Kidney epithelial cell (primary cell): ENCODE results near the gene CRHR1. TPM values are rescaled to one million over a fixed set of nuclear protein-coding genes. Genes with fewer than 3 reads are reported as not detected.
"Not testable (repeated sequence)": the region's sequence is repeated elsewhere in the genome, so short reads cannot be mapped to it uniquely, and the experiment has no call there.

Experiments used
- DNase-seq: peaks from one replicate; pipeline ENCODE4 v3.0.0-alpha.2; 2010; ENCODE audit warnings: low read depth
- H3K27me3 ChIP-seq: 2 replicates; pipeline ENCODE4 v1.6.0; 2011; ENCODE audit warnings: low read length; ENCODE audit not compliant: control insufficient read depth, insufficient read depth
- H3K36me3 ChIP-seq: 2 replicates; pipeline ENCODE4 v1.5.1; 2011; ENCODE audit warnings: low read length; ENCODE audit not compliant: control insufficient read depth, insufficient read depth
- H3K4me3 ChIP-seq: 2 replicates; pipeline ENCODE4 v1.5.1; 2011; ENCODE audit warnings: low read depth, mild to moderate bottlenecking, control low read depth, low read length
- total RNA-seq: library from RNA; depleted of rRNA; stranded (reverse); fragments of >200 nt; gene quantifications from 2 replicates; pipeline ENCODE4 v1.2.3, GENCODE V29; 2015
- TF ChIP-seq, protein P1 (sequence below): IDR thresholded peaks from 2 replicates; pipeline ENCODE4 v1.5.1; 2011; ENCODE audit warnings: mild to moderate bottlenecking, moderate library complexity, low read length, control low read depth, inconsistent platforms; ENCODE audit not compliant: insufficient read depth, poor library complexity, severe bottlenecking

CRHR1 gene
- total RNA-seq, 1 donor from 2014 or later: not detected

DNA sequence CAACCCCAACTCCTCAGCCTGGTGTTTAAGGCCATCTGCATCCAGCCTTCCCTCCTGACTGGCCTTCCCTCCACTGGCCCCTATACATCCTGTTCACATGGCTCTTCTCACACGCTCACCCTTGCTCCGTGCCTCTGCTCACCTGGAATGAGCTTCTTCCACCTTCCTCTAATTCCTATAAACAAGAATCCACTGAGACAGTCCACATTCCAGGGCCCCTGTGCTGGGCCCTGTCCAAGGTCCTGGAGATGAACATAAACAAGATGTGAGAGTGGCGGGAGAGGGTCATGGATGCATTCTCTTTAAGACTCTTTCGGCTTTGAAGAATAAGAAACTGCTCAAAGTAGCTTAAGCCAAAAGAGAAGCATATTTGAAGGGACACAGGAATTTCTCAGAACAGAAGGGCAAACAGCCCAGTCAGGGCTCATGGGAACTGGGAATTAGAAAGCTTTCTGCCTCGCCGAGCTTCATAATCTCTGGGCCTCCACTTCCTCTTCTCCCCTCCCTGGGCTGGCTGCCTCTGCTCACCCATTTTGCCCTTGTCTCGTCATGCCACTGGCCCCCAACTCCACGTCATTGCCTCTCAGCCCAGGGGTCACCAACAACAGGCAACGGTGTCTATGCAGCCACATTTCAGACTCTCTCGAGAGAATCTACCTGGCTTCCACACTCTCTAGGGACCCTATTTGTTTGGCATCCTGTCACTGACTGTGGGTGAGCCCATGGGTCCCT lies 74.0 kb downstream of the CRHR1 start:
- Histone ChIP-seq H3K27me3 (peaks cover 2% of the 10 kb centered on the region), H3K36me3 (no peaks in the 10 kb centered on the region), H3K4me3 (no peak overlapping the region)
- TF ChIP-seq, protein P1, sequence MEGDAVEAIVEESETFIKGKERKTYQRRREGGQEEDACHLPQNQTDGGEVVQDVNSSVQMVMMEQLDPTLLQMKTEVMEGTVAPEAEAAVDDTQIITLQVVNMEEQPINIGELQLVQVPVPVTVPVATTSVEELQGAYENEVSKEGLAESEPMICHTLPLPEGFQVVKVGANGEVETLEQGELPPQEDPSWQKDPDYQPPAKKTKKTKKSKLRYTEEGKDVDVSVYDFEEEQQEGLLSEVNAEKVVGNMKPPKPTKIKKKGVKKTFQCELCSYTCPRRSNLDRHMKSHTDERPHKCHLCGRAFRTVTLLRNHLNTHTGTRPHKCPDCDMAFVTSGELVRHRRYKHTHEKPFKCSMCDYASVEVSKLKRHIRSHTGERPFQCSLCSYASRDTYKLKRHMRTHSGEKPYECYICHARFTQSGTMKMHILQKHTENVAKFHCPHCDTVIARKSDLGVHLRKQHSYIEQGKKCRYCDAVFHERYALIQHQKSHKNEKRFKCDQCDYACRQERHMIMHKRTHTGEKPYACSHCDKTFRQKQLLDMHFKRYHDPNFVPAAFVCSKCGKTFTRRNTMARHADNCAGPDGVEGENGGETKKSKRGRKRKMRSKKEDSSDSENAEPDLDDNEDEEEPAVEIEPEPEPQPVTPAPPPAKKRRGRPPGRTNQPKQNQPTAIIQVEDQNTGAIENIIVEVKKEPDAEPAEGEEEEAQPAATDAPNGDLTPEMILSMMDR: no peak
- DNase-seq: peak; percentile 2

DNA sequence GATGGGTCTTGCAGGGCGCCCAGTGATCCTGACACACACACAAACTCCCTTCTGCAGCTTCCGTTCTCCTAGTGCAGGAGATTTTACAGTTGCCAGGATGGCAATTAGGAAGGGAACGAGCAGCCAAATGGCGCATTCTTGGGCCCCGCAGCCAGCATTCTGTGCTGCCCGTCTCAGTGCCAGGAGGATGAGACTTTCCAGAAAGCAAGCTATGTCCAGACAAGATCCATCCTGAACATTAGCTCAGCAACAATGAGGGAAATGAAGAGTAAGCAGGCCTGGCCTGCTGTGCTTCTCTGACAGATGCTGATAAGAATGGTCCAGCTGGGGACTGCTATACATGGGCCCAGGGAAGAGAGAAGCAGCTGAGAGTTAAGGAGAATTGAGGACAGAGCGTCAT lies 77.0 kb downstream of the CRHR1 start:
- TF ChIP-seq, protein P1: no peak
- no peak overlapping the region for H3K4me3 ChIP-seq
- DNase-seq: no peak
- H3K36me3 ChIP-seq: no peaks in the 10 kb centered on the region
- peaks cover 5% of the 10 kb centered on the region for H3K27me3 ChIP-seq

DNA sequence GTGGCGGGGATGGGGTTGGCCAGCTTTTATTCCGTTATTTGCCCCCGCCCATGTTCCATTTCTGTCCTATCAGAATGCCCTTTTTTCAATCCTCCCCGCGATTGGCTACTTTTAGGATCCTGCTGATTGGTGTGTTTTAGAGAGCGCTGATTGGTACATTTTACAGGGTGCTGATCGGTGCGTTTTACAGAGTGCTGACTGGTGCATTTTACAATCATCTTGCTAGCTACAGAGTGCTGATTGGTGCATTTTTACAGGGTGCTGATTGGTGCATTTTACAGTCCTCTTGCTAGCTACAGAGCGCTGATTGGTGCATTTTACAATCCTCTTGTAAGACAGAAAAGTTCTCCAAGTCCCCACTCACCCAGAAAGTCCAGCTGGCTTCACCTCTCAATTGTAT lies 78.0 kb downstream of the CRHR1 start:
- H3K27me3 ChIP-seq, H3K4me3 ChIP-seq, DNase-seq, H3K36me3 ChIP-seq: not testable (repeated sequence)

DNA sequence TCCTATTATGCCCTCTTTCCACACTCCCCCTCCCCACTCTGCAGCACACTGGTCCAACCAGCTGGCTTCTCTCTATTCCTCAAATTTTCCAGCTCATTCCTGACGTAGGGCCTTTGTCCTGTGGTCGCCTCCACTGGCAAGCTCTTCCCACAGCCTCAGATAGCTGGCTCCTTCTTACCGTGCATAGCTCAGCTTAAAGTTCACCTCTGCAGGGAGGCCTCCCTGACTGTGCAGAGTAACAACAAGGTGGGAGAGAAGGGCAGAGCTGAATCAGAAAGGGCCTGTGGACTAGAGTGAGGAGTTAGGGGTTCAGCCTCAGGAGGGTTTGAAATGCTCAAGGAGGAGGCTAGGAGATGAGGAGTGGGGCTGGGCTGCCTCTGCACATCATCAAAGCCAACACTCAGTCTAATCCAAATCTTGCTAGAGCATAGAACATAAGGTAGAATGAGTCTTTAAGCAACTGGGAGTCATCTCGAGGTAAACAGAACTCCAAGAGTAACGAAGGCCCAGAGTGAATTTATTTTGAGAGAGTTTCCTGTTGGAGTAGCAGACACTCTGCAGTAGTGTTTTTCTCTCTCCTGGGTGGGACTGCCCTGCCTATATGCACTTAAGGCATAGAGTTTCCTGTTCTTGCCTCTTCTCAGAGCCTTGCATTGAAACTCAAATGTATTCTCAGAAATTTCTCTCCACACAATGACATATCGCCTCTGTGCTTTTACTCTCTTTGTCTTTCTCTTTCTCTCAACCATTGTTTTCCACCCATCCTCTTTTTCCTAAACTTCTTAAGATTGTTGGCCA lies 79.9 kb downstream of the CRHR1 start:
- TF ChIP-seq, protein P1: no peak
- Histone ChIP-seq H3K36me3 (no peaks in the 10 kb centered on the region), H3K27me3 (peaks cover 5% of the 10 kb centered on the region), H3K4me3 (no peak overlapping the region)
- no peak for DNase-seq

DNA sequence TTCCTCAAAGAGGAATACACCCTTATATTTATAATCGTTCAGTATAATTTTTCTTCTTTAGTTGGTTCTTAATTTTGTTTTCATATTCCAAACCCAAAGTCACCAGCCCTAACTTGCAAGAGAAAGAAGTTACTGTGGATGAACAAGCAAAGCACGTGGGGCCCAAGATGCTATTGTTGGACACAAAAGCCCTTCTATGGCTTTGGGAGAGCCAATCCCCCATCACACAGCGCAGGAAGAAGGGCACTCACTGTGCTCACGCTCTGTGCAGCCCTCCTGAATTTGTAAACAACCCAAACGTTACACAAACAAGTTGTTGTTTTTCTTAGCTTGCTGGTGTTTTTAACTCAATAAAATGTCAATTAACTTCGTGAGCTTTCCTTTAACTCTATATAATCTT lies 83.1 kb downstream of the CRHR1 start:
- no peak for DNase-seq
- Histone ChIP-seq H3K27me3 (peaks cover 8% of the 10 kb centered on the region), H3K36me3 (no peaks in the 10 kb centered on the region), H3K4me3 (no peak overlapping the region)
- TF ChIP-seq, protein P1: no peak

DNA sequence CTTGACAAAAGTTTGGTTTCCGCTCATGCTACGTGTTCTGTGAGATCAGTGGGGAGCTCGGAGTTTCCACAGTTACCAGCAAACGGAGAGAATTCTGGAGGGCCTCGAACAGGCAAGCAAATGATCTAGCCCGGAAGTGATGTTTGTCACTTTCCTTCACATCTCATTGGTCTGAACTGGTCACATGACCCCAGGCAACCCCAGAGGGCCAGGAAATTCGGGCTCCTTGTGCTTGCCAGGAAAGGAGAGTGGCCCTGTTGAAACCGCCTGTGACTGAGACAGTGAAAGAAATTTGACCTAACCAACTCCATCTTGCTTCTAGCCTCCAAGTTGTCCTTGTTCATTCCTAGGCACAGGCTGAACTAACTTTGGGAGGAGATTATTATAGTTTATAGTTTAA lies 83.6 kb downstream of the CRHR1 start:
- Histone ChIP-seq H3K36me3 (no peaks in the 10 kb centered on the region), H3K4me3 (no peak overlapping the region), H3K27me3 (peaks cover 8% of the 10 kb centered on the region)
- DNase-seq: no peak
- TF ChIP-seq, protein P1: no peak
